HG02798 (cell line): ENCODE data around the gene CFAP65.

Experiments used
- ATAC-seq: cut with Tn5 transposase; IDR thresholded peaks from one replicate; pipeline ENCODE4 v1.9.1; 2021; ENCODE audit warnings: mild to moderate bottlenecking; ENCODE audit not compliant: unreplicated experiment, poor library complexity

CFAP65 gene

GRCh38 chr2:219017201-219017931 lies 23.9 kb downstream of the CFAP65 start:
- no peak for ATAC-seq

GRCh38 chr2:219016721-219017120 lies 24.6 kb downstream of the CFAP65 start:
- ATAC-seq: no peak

DNA sequence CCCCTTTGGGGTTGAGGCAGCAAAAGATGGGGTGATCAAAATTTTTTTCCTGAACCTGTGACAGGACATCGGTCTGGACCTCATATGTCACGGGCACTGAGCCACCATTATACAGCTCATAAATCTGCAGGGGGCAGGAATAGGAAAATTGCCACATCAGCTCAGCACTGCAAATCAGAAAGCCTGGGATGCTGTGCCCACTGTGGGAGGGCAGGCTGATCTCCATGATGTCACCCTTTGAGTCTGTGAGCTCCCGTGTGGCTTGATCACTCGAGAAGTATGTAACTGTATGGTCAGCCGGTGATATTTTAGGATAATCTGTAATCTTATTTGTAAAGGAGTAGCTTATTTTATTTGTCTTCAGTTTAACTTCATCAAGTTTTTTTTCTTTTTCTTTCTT lies 30.4 kb downstream of the CFAP65 start:
- ATAC-seq: no peak

- ATAC-seq: no peak
Observed at GRCh38 chr2:219010162-219010756, 31.1 kb downstream of the CFAP65 start.

DNA sequence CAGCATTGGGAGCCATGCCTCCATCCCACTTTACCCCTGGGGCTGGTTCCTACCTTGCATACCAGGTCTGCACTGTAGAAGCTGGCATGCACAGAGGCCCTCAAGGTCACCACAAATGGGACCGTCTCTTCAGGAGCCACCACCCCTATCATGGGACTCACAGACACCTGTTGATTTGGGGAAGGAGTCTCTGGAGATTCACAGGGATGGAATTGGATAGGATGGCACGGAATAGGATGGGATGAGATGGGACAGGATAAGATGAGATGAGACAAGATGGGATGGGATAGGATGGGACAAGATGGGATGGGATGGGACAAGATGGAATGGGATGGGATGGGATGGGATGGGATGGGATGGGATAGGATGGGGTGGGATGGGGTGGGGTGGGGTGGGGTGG lies 32.0 kb downstream of the CFAP65 start:
- no peak for ATAC-seq

GRCh38 chr2:219003979-219004378 lies 37.3 kb downstream of the CFAP65 start:
- no peak for ATAC-seq

GRCh38 chr2:219003267-219003634 lies 38.1 kb downstream of the CFAP65 start:
- ATAC-seq: no peak

DNA sequence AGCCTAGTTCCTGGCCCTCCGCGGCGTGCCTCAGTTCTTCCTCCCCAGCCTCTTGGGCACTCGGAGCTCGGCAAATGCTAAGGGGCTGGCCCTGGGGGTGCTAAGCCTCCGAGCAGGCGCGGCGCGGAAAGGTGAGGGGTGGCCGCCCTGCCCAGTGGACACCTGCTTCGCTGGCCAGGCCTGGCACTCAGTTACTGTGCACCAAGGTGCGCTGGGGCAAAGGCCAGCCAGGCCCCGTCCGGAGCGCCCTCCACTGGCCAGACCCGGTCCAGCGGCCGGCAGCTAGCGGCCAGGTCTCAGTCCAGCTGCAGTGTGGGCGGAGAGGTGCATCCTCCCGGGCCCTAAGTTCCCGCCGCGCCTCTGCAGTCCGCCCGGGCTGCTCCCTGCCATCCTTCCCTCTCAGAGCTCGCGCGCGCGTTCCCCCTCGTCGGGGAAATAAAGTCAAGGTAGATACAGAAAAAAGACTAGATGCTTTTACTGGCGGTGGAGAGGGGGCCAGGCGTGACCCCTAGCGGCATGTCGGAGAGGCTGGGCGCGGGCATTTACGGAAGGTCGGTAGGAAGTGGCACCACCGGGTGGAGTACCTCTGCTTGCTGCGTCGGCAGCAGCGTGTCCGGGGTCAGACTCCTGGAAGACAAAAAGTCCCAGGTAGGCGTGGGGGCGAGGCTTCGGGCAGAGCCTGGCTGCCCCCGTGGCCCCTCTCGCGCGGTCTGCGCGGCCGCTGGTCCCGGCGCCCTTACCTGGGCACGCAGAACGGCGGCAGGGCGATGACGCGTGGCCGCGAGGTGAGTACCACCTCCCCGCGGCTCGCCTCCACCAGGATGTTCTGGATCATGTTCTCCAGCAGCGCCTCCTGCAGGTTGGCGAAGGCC lies 38.7 kb downstream of the CFAP65 start:
- no peak for ATAC-seq

- ATAC-seq: no peak
Observed at GRCh38 chr2:219001577-219002394, 39.5 kb downstream of the CFAP65 start.

DNA sequence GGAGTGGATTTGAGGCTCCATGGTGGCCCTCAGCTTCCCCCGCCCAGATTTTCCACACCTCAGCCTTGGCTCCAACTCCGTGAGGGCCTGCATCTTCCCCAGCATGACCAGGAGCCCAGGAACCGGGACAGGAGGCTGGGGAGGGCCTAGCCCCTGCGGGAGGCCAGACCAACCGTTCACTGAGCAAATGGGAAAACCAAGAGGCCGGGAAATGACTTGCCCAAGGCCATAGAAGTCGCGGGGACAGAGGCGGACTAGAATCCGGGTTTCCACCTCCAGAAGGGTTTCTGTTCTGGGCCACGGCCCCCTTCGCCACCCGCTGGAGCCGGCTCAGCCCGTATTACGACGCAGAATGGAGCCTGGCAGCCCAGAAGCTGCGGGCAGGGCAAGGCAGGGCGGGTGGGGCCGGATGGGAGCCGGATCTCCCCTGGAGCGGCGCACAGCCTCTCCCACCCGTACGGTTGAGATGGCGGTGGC lies 40.2 kb downstream of the CFAP65 start:
- no peak for ATAC-seq

- ATAC-seq: no peak
Observed at GRCh38 chr2:219000569-219000960, 40.8 kb downstream of the CFAP65 start.

DNA sequence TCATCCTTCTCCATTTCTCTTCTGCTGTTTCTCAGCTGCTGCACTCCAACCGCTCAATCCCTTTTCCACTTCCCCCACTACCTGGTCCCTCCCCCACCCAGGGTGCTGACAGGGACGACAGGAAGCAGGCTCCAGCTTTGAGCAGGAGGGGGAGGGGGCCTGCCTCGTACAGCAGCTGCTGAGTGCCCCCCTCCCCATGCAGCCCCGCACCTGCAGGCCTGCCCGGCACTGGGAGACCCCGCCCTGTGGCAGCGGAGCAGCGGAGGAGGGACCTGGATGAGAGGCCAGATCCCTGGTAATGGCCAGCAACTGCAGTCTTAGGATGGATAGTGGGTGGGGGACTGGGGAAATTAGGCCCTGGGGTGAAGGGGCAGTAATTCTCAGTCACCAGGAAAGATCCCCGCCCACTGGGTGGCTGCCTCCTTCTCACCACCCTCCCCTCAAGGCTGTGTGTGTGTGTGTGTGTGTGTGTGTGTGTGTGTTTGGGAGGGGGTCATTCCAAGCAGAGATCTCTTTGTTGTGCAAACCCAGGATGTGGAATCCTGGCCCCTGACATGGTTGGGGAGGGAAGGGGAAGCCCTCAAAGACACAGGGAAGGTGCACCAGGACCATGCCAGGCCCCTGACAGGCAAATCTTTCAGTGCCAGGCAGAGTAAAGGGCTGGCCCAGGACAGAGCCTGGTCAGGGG lies 41.3 kb downstream of the CFAP65 start:
- no peak for ATAC-seq

GRCh38 chr2:218999021-218999880 lies 42.1 kb downstream of the CFAP65 start:
- no peak for ATAC-seq

DNA sequence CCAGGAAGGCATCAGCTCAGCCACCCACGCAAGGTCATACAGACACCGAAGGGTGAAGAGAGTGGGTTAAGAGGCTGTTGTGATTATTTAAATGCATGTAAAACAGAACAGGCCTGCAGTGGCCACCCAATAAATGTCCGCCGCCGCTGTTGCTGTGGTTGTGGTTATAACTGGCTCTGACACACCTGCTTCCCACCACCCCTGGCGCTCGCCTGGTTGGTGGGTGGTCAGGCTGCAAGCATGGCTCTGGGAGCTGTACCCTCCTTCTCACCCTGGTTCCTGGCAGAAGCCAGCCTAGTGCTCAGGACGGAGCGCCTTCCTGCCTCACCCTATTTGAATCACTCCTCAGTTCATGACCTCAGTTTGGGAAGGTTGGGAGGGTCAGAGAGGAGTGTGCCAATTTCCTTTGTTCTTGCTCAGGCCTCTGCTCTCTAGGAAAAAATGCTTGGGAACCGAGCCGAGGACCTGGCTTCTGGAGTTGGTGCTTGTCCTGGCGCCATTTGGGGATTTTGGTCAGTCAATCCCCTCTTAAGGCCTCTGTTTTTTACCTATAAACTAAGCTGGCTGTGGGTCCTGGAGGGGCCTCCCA lies 42.8 kb downstream of the CFAP65 start:
- no peak for ATAC-seq

DNA sequence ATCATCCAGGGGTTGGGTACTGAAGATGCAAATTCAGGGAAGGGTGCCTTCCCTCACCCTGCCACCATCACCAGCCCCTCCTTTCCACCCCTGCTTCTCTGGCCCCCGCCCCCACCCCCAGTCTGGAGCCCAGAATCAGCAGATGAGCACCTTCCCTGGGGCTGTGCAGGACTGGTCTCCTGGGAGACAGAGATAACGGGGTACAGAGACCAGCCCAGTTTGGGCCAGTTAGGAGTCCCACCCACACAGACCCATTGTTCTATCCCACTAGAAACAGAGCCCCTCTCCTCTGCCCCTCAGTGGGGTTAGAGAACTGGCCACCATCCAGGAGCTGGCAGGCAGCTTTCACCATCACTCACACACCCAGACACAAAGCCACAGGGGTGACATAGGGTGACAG lies 43.6 kb downstream of the CFAP65 start:
- ATAC-seq: no peak

DNA sequence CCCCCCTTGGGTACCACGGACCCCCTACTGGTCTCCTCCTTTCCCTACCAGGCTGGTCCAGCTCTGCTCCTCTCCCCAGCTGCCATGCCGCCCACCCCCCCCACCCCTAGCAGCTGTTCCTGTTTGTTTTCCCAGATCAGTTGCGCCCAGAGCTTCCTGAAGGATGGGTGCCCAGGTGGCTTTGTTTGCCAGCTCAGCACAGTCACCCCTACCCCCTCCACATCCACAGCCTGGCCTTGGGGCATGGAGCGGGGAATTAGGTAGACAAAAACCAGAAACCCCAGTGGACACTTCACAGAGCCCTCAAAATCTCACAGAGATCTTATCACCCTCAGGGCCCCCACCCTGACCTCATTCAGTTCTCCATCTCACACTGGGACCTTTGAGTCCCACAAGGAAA lies 44.4 kb downstream of the CFAP65 start:
- ATAC-seq: no peak

- peak; percentile 59 for ATAC-seq
Observed at GRCh38 chr2:218995972-218996711, 45.2 kb downstream of the CFAP65 start.

DNA sequence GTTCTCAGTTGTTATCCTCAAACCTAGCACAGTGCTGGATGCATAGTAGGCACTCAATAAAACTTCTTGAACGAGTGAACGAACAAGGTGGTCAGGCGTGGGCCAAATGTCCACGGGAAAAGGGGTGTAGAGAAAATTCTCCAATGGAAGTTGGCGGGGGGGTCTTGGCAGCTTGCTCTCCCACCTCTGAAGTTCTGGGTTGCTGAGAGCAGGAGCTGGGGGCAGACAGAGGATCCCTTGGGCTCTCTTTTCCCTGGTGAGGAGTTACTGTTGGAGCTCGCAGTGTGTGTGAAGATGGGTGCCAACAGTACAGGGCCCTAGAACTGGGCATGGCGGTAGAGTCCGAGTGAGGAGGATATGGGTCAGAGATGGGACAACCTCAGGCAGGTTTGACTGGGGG lies 45.8 kb downstream of the CFAP65 start:
- no peak for ATAC-seq
